NCI-H345 (cell line): Measurements from ENCODE around the gene ACE.
A peak's percentile ranks its signal among the peaks of the same experiment; 100 is the strongest.

Source experiments
- DNase-seq: peaks from one replicate; lab custom pipeline; 2025; lab: John Stamatoyannopoulos, UW

ACE gene

GRCh38 chr17:63476854-63477479 is at the start of gene ACE:
Gene ACE, plus strand, starts transcription at chr17:63477061. Its CDS starts 34 bp downstream, at chr17:63477095.
- DNase-seq = peak; percentile 75

GRCh38 chr17:63429766-63430165 is 47.1 kb upstream of the ACE start:
- DNase-seq = no peak

DNA sequence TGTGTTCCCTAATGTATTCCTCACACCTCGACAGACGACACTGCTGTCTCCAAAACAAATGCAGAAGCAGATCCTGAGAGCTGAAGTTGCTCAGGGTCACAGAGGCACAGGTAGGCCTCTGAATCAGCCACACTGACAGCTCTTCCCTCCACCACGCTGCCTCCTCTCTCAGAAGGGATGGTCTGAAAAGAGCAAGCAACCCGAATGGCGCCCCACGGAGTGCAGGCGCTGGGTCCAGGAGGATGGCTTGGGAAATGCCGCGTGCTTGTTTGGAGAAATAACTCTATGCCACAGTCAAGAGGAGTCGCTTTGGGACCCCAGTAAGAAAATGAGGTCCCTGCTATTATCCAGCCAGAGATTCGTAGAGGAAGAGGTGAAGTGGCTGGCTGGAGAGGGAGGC is 46.6 kb upstream of the ACE start:
- DNase-seq = no peak

DNA sequence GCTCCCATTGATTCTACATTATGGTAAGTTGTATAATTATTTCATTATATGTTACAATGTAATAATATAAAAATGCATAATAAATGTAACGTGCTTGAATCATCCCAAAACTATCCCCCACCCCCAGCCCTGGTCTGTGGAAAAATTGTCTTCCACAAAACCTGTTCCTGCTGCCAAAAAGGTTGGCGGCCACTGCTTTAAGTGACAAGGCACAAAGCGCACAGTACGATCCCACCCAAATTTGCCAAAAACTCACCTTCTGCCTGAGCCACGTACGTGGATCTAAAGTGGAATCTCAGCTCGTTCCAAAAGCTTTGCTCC is 45.3 kb upstream of the ACE start:
- DNase-seq = no peak

DNA sequence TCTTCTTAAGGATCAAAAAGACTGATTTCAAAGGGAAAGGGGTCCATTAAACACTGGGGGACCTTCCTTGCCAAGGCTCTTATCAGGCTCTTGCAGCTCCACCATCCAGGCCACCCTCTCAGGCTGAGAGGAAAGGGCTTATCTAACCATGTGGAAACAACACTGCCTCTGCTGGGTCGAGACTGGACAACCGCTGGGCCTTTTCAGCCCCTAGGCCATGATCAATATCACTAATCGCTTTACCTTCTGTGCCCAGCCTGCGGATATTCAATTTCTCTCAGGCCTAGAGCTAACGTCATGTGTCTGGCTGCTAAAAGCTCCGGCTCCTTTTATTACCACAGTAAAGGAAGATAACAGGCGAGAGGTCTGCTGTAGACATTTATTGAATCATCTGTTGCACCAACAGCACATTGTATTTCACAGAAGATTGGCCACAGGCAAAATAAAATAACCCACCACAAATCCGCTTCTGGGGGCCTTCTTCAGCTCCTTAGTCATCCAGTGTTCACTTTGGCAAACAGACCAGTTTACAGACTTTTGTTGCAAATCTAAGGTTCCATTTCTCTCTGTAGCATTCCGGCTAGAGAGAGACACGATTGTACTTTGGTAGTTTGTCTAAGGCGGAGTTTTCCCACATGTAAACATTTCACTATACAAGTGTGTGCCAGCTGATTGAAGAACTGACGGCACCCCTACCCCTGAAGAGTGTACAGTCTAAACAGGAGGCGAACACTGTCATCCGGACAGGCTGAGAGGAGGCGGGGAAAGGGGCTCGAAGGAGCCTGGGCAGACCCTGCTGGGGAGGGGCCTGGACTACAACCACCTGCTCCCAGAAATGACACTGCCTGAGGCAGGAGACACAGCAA is 44.7 kb upstream of the ACE start:
- DNase-seq = peak; percentile 29

GRCh38 chr17:63433746-63434591 is 42.9 kb upstream of the ACE start:
- DNase-seq = no peak

GRCh38 chr17:63434951-63435571 is 41.8 kb upstream of the ACE start:
- no peak for DNase-seq

DNA sequence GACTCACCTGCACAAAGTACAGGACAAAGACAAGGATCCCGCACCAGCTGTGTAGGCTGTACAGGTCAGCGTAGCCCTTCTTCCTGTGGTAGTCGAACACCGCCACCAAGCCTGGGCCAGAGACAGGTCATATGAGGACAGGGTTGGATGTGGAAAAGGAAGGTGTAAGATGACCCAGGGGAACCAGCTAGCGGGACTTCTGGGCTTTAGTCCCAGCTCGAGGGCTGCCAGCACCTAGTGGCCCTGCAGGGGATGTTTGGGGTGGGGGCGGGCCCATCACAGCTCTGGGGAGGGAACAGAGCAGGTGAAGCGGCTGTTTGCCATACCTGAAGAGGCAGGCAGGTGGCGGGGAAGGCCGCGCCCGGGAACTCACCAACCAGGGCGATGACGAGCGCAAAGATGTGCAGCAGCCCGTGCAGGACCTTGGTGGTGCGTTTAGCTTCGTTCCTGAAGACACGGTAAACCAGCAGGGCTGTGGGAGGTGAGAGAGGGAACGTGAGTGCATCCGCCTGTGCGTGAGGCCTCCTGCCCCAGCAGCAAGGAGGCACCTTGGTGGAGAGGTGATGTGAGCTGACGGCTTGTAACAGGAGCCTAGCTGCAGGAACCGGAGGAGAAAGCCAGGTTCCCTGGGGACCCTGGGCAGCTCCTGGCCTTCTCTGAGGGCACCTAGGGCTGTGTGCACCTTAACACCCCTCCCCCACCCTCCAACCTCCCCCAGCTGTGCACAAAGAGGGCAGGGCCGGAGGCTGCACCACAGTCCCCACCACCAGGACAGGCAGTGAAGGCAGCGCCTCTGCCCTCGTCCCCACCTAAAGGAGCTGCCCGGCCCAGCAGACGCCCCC is 41.0 kb upstream of the ACE start:
- peak; percentile 73 for DNase-seq

DNA sequence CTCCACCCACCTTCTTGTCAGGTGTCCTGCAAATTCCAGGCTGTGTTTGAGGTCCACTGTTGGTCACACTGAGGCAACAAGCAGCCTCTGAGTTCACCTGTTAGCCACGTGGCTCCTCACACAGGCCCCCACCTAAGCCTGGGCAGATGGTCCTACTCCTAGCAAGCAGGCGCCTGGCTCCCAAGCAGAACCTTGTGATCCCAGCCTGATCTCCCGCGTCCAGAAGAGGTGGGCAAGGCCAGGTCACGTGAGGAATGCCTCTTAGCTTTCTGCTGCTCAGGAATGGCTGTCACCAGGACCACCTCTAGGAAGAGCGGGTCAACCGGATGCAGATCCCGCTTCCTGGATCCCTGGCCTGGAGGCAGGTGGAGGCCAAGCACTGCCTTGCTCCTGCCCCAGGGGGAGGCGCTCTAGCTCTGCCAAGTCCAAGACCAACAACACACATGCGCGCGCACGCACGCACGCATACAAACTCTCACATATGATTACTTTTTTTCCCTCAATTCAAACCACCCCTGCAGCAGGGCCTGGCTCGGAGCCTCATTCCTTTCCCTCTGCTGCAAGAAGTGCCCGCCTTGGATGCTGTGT is 40.2 kb upstream of the ACE start:
- no peak for DNase-seq

- no peak for DNase-seq
These were observed 39.4 kb upstream of the ACE start for GRCh38 chr17:63437287-63438091.

- DNase-seq = no peak
These were observed 38.5 kb upstream of the ACE start for GRCh38 chr17:63438092-63439051.

DNA sequence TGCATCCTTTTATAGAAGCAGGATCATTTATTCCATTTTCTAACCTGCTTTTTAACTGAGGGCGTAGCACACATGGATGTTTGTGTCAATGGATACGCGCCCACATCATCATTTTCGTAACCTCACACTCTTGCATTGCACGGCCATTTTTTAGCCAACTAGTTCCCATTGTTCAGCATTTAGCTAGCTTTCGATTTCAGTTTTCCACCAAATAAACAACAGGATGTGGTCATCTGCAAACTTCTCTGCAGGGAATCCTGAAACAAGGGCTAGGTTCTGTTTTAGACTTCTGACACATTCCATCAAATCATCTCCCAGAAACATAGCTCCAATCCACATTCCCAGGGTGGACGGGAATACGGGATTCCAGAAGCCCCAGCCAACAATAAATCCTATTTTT is 37.2 kb upstream of the ACE start:
- no peak for DNase-seq

DNA sequence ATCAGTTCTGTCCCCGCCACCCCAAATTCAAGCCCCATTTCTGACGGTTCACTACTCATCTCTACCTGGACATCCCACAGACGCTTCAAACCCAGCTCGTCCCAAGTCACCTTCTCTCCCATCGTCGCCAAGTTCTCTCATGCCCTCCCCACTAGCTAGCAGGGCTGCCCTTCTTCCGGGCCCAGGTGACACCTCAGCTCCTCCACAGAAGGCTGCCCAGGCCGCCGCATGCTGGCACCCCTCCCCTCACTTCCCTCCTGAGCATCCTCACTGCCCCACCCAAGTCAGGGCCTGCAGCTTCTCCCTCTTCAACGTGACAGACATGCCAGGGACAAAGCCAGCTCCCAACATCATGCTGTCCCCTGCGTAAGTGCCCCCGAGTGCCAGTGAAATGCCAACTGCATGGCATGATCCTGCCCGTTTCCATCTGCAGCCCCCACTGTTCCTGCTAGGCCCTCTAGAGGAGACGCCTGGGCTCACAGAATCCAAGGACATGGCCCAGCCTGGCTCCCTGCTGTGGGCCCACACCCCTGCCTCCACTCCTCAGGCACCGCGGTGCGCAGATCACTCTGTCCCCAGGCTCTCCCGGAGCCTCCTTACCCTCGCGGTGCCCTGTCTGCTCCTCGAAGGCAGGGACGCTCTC is 36.6 kb upstream of the ACE start:
- no peak for DNase-seq

DNA sequence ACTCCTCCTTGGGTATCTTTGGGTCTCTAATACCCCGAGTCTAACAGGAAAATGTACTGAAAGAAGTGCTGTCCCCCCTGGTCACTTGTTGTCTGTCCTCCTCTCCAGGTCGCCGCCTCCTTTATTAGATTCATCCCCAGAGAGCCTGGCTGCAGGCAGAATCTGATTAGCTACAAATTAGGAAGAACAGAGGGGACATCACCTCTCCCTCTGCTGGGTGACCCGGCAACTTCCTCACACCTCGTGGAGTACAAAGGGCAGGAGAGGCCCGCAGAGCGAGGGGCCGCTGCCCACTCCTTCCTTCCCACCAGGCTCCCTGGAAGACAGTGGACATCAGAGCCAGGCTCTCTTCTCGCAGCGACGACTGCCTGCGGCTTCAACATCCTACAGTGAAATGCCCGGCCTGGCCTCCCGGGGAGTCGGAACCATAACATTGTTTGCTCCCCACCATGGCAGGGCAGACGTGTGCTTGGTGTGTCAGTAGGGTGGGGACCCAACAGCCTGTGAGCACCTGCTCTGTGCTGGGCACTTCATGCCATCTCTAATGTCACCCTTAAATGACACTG is 36.0 kb upstream of the ACE start:
- DNase-seq = no peak

DNA sequence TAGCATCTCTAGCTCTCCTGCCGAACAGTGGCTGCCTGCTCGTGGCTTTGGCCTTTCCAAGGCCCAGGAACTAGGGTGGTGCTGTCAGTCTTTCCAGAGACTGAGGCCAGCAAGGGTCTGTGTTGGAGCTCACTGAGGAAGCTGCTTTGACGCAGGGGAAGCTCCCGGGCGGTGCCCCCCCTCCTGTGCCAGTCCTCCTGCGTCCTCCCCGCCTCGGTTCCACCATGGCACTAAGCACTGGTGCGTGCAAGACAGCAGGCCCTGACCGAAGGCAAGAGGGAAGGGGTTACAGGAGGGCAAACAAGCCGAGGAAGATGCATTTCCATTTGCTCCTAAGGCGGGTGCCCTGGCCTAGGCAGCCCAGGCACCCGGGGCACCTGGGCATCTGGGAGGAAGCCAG is 35.2 kb upstream of the ACE start:
- no peak for DNase-seq

- no peak for DNase-seq
These were observed 34.8 kb upstream of the ACE start for GRCh38 chr17:63442074-63442473.

GRCh38 chr17:63442549-63443035 is 34.3 kb upstream of the ACE start:
- peak; percentile 8 for DNase-seq

DNA sequence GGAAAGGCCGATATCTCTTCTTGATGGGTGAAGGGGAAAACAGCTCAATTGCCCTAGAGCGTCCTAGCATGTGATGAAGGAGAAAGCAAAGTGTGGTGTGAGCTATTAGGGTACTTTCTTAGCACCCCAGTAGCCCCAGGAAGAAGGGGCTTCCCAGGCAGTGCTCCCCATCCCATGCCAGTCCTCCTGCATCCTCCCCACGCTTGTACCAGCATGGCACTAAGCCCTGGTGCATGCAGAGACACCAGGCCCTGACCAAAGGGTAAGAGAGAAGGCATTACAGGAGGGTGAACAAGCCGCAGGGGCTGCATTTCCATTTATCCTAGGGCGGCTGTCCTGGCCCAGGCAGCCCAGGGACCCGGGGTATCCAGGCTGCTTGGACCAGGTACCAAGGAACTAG is 33.8 kb upstream of the ACE start:
- no peak for DNase-seq
